ENCODE measurements around the gene BBS9. TPM values are rescaled to one million over a fixed set of nuclear protein-coding genes. Genes with fewer than 3 reads are reported as not detected.

BBS9 gene
- total and polyA plus RNA-seq, 9 of the 15 experiments (the other 6 are each of a cell fraction or from before 2014, with no cell fraction given), result 0.77 to 3.3 (median 2.4) TPM

GRCh38 chr7:33286501-33286900 lies 157.1 kb downstream of the BBS9 start:
- no peak overlapping the region for H3K4me2 ChIP-seq (ENCODE audit: insufficient read depth, low read length)
- no peak overlapping the region for H3K27ac ChIP-seq (ENCODE audit: extremely low read depth, low read depth, low read length)
- H3K9ac ChIP-seq (ENCODE audit: insufficient read depth in 1 of 2, low read depth in 2 of 2, low read length in 2 of 2), result no peak overlapping the region
- intact Hi-C loops (cut with micrococcal nuclease) (no loop called here), in situ Hi-C loops (cut with MboI) (no loop called here)
- ATAC-seq (no peak), DNase-seq (ENCODE audit: extremely low read depth in 1 of 4, low spot score in 3 of 4) (no peak), FAIRE-seq (no peak)
- no peaks in the 10 kb centered on the region for H4K20me1 ChIP-seq (replicated peaks; ENCODE audit: control insufficient read depth, insufficient read depth, low read length)
- no peaks in the 10 kb centered on the region for H3K36me3 ChIP-seq (ENCODE audit: control insufficient read depth, insufficient read depth, low read length)
- H3K4me1 ChIP-seq (replicated peaks in 1 of 2; ENCODE audit: control insufficient read depth in 2 of 2, insufficient read depth in 2 of 2, low read length in 2 of 2), result no peaks in the 10 kb centered on the region
- H3K27me3 ChIP-seq (ENCODE audit: control insufficient read depth in 2 of 2, insufficient read depth in 2 of 2, low read length in 2 of 2), result no peaks in the 10 kb centered on the region
- H3K9me1 ChIP-seq (ENCODE audit: control insufficient read depth, insufficient read depth, low read length), result no peaks in the 10 kb centered on the region
- no peak overlapping the region for H2AFZ ChIP-seq (ENCODE audit: low read depth, low read length)
- 0% methylated on average over 1 of the region's 1 CpG for WGBS (ENCODE audit: insufficient coverage, low coverage, missing lambda C conversion rate)
- TF ChIP-seq NUFIP1 (IDR thresholded peaks at IDR 0.05; ENCODE audit: partially characterized antibody) (no peak), KAT8 (IDR thresholded peaks at IDR 0.05; ENCODE audit: low read depth) (no peak), CREM (IDR thresholded peaks at IDR 0.05; ENCODE audit: low read depth) (no peak), NR4A1 (CRISPR knock-in tag; IDR thresholded peaks at IDR 0.05) (no peak), NR4A1 (tag; IDR thresholded peaks at IDR 0.05) (no peak), ZFX (CRISPR knock-in tag; IDR thresholded peaks at IDR 0.05) (no peak), MCM3 (IDR thresholded peaks at IDR 0.05) (no peak), DDX20 (tag; IDR thresholded peaks at IDR 0.05; ENCODE audit: low read depth) (no peak), MAX (CRISPR knock-in tag; IDR thresholded peaks at IDR 0.05) (no peak), ZBTB43 (CRISPR knock-in tag; IDR thresholded peaks at IDR 0.05) (no peak), NFXL1 (CRISPR knock-in tag; IDR thresholded peaks at IDR 0.05) (no peak), ZNF830 (CRISPR knock-in tag; IDR thresholded peaks at IDR 0.05) (no peak), STAT5A (IDR thresholded peaks at IDR 0.05; ENCODE audit: borderline replicate concordance, low read length) (no peak), RBM39 (optimal IDR thresholded peaks at IDR 0.05; ENCODE audit: low read depth, low read length) (no peak)
- TF ChIP-seq, protein P1, sequence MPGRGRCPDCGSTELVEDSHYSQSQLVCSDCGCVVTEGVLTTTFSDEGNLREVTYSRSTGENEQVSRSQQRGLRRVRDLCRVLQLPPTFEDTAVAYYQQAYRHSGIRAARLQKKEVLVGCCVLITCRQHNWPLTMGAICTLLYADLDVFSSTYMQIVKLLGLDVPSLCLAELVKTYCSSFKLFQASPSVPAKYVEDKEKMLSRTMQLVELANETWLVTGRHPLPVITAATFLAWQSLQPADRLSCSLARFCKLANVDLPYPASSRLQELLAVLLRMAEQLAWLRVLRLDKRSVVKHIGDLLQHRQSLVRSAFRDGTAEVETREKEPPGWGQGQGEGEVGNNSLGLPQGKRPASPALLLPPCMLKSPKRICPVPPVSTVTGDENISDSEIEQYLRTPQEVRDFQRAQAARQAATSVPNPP (IDR thresholded peaks at IDR 0.05; ENCODE audit: borderline replicate concordance, insufficient read depth, insufficient read length), result no peak
- TF ChIP-seq, protein P2, sequence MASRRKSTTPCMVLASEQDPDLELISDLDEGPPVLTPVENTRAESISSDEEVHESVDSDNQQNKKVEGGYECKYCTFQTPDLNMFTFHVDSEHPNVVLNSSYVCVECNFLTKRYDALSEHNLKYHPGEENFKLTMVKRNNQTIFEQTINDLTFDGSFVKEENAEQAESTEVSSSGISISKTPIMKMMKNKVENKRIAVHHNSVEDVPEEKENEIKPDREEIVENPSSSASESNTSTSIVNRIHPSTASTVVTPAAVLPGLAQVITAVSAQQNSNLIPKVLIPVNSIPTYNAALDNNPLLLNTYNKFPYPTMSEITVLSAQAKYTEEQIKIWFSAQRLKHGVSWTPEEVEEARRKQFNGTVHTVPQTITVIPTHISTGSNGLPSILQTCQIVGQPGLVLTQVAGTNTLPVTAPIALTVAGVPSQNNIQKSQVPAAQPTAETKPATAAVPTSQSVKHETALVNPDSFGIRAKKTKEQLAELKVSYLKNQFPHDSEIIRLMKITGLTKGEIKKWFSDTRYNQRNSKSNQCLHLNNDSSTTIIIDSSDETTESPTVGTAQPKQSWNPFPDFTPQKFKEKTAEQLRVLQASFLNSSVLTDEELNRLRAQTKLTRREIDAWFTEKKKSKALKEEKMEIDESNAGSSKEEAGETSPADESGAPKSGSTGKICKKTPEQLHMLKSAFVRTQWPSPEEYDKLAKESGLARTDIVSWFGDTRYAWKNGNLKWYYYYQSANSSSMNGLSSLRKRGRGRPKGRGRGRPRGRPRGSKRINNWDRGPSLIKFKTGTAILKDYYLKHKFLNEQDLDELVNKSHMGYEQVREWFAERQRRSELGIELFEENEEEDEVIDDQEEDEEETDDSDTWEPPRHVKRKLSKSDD (conservative IDR thresholded peaks at IDR 0.05; ENCODE audit: low read length), result no peak
- BruUV-seq (replicated peaks), result no TSS peak
- ChIA-PET CTCF (ENCODE audit: low intra/inter-chr PET ratio) (no interaction called here), POLR2A (no interaction called here)
- no peak overlapping the region for H3K4me3 ChIP-seq
- H3K9me3 ChIP-seq (replicated peaks; ENCODE audit: control insufficient read depth, insufficient read depth, low read depth, low read length), result no peaks in the 10 kb centered on the region
- H3K79me2 ChIP-seq (ENCODE audit: control insufficient read depth, insufficient read depth, low read length), result no peaks in the 10 kb centered on the region

Data from K562 (cell line).